SK-N-SH (cell line): ENCODE results near the gene FHOD3. TPM values are rescaled to one million over a fixed set of nuclear protein-coding genes. Genes with fewer than 3 reads are reported as not detected.

ENCODE experiments used
- CTCF ChIA-PET: fragments of 300-600, 350-600 bp; formaldehyde crosslinking; extraction: SDS; loops from one replicate; lab custom pipeline; 2021; lab: Yijun Ruan, JAX
- POLR2A ChIA-PET: fragments of 350-600 bp; sonication (Branson Sonifier 250); formaldehyde crosslinking; extraction: SDS; loops from one replicate; lab custom pipeline; 2020; ENCODE audit warnings: antibody characterized with exemption, inconsistent platforms; lab: Yijun Ruan, JAX
- DNase-seq: peaks from one replicate; pipeline ENCODE4 v3.0.0; 2012
- H2AFZ ChIP-seq: fragments of 200-600 bp; sonication (generic); 2 replicates; pipeline ENCODE4 v1.8.1; 2016; ENCODE audit warnings: antibody characterized with exemption, mild to moderate bottlenecking, low read depth
- H3F3A ChIP-seq: fragments of 200-600 bp; sonication (generic); replicated peaks from 2 replicates; pipeline ENCODE3; 2016; ENCODE audit warnings: antibody characterized with exemption, mild to moderate bottlenecking; ENCODE audit not compliant: insufficient read depth
- H3K27ac ChIP-seq, 2 experiments: fragments of 200-500 bp in 1 of 2; fragments of 200-600 bp in 1 of 2; sonication (Bioruptor generic) in 1 of 2; sonication (generic), shearing (Covaris generic) in 1 of 2; 2 replicates each; pipeline versions ENCODE4 v1.5.1 to v1.6.1; 2014 to 2016; ENCODE audit warnings: low read depth in 2 of 2, inconsistent platforms in 1 of 2, low read length in 1 of 2, mild to moderate bottlenecking in 1 of 2, mixed read lengths in 1 of 2
- H3K27me3 ChIP-seq: fragments of 200-600 bp; sonication (generic), shearing (Covaris generic); 2 replicates; pipeline ENCODE4 v1.6.1; 2016; ENCODE audit warnings: mixed run types; ENCODE audit not compliant: insufficient read depth
- H3K36me3 ChIP-seq, 2 experiments: fragments of 200-500 bp in 1 of 2; fragments of 200-600 bp in 1 of 2; sonication (Bioruptor generic) in 1 of 2; sonication (generic) in 1 of 2; replicated peaks in 1 of 2; 2 replicates each; pipeline versions ENCODE3 to v1.5.1; 2014 to 2016; ENCODE audit warnings: low read length in 1 of 2, mild to moderate bottlenecking in 1 of 2; ENCODE audit not compliant: insufficient read depth in 2 of 2, control insufficient read depth in 1 of 2
- H3K4me1 ChIP-seq, 2 experiments: fragments of 200-500 bp in 1 of 2; fragments of 200-600 bp in 1 of 2; sonication (Bioruptor generic) in 1 of 2; sonication (generic), shearing (Covaris generic) in 1 of 2; 2 replicates each; pipeline versions ENCODE4 v1.5.1 to v1.6.1; 2014 to 2016; ENCODE audit warnings: low read depth in 1 of 2, low read length in 1 of 2, mixed run types in 1 of 2; ENCODE audit not compliant: insufficient read depth in 2 of 2, control insufficient read depth in 1 of 2
- H3K4me2 ChIP-seq: fragments of 200-600 bp; sonication (generic), shearing (Covaris generic); 2 replicates; pipeline ENCODE4 v1.6.1; 2017; ENCODE audit warnings: mixed run types
- H3K4me3 ChIP-seq, 2 experiments: fragments of 200-500 bp in 1 of 2; fragments of 200-600 bp in 1 of 2; sonication (Bioruptor generic) in 1 of 2; sonication (generic), shearing (Covaris generic) in 1 of 2; 2 replicates each; pipeline versions ENCODE4 v1.5.1 to v1.8.1; 2014 to 2016; ENCODE audit warnings: low read depth in 2 of 2, inconsistent platforms in 1 of 2, low read length in 1 of 2, mild to moderate bottlenecking in 1 of 2, mixed read lengths in 1 of 2, moderate library complexity in 1 of 2
- H3K79me2 ChIP-seq: fragments of 200-600 bp; sonication (generic); 2 replicates; pipeline ENCODE4 v1.8.1; 2017; ENCODE audit warnings: mild to moderate bottlenecking; ENCODE audit not compliant: insufficient read depth
- H3K9ac ChIP-seq: fragments of 200-600 bp; sonication (generic); 2 replicates; pipeline ENCODE4 v1.6.1; 2017; ENCODE audit warnings: mixed run types
- H3K9me2 ChIP-seq: fragments of 200-600 bp; sonication (generic); 2 replicates; pipeline ENCODE4 v1.6.1; 2017; ENCODE audit warnings: mixed run types
- H3K9me3 ChIP-seq: fragments of 200-600 bp; sonication (generic); 2 replicates; pipeline ENCODE4 v1.6.1; 2017; ENCODE audit warnings: mixed run types, mild to moderate bottlenecking, moderate library complexity
- H4K20me1 ChIP-seq: fragments of 200-600 bp; sonication (generic); 2 replicates; pipeline ENCODE4 v1.6.1; 2017; ENCODE audit warnings: mild to moderate bottlenecking, mixed run types; ENCODE audit not compliant: insufficient read depth
- CTCF ChIP-seq: fragments of 200-600 bp; sonication (generic); IDR thresholded peaks from 2 replicates; pipeline ENCODE4 v1.6.1; 2017; ENCODE audit warnings: antibody characterized with exemption, mild to moderate bottlenecking, moderate library complexity
- ELF1 ChIP-seq: IDR thresholded peaks from 2 replicates; pipeline ENCODE4 v1.4.0; 2012
- EP300 ChIP-seq, 2 experiments: IDR thresholded peaks; 2 replicates each; pipeline versions ENCODE4 v1.4.0 to v1.6.1; 2012; ENCODE audit warnings: borderline replicate concordance in 1 of 2, low read depth in 1 of 2, low read length in 1 of 2
- FOXJ3 ChIP-seq: sonication (generic); formaldehyde crosslinking; IDR thresholded peaks from 2 replicates; pipeline ENCODE4 v1.5.1; 2020; ENCODE audit warnings: mild to moderate bottlenecking, missing genetic modification reagents
- FOXM1 ChIP-seq: IDR thresholded peaks from 2 replicates; pipeline ENCODE4 v1.4.0; 2012; ENCODE audit warnings: low read depth, mild to moderate bottlenecking
- GABPA ChIP-seq: IDR thresholded peaks from 2 replicates; pipeline ENCODE4 v1.4.0; 2012; ENCODE audit warnings: low read depth, mild to moderate bottlenecking
- GATA2 ChIP-seq: sonication (generic); formaldehyde crosslinking; IDR thresholded peaks from 2 replicates; pipeline ENCODE4 v1.5.0; 2020; ENCODE audit warnings: mild to moderate bottlenecking, missing genetic modification reagents
- MXI1 ChIP-seq: IDR thresholded peaks from 2 replicates; pipeline ENCODE4 v1.6.1; 2012; ENCODE audit warnings: mild to moderate bottlenecking, low read depth, low read length, improper control_type of control experiment
- RCOR1 ChIP-seq: fragments of 150-350 bp; IDR thresholded peaks from 2 replicates; pipeline ENCODE4 v1.6.1; 2017; ENCODE audit warnings: antibody characterized with exemption, low read length
- SIN3A ChIP-seq: IDR thresholded peaks from 2 replicates; pipeline ENCODE4 v1.6.1; 2012; ENCODE audit warnings: low read depth, mild to moderate bottlenecking, low read length, moderate library complexity, borderline replicate concordance
- SMC3 ChIP-seq: IDR thresholded peaks from 2 replicates; pipeline ENCODE4 v1.6.1; 2012; ENCODE audit warnings: low read depth, low read length, improper control_type of control experiment
- TAF1 ChIP-seq: IDR thresholded peaks from 2 replicates; pipeline ENCODE4 v1.6.1; 2012; ENCODE audit warnings: low read depth, mild to moderate bottlenecking, low read length, moderate library complexity, borderline replicate concordance
- TCF12 ChIP-seq: IDR thresholded peaks from 2 replicates; pipeline ENCODE4 v1.4.0; 2012
- USF2 ChIP-seq: fragments of 150-350 bp; IDR thresholded peaks from 2 replicates; pipeline ENCODE4 v1.6.1; 2017; ENCODE audit warnings: antibody characterized with exemption, low read length, low read depth, borderline replicate concordance
- YY1 ChIP-seq: IDR thresholded peaks from 2 replicates; pipeline ENCODE4 v1.4.0; 2012; ENCODE audit warnings: low read depth, mild to moderate bottlenecking
- WGBS: methylation state at CpG from one replicate; pipeline ENCODE4 v1.1.6; 2017; ENCODE audit warnings: low lambda C conversion rate; 5-methylcytosine and 5-hydroxymethylcytosine counted together
- polyA plus RNA-seq, 3 experiments: library from polyadenylated mRNA; depleted of rRNA; stranded (reverse); fragments of >200 nt; gene quantifications; 2 replicates each; pipeline ENCODE4 v1.2.3, GENCODE V29; 2012
- TF ChIP-seq, protein P1 (sequence below): IDR thresholded peaks from 2 replicates; pipeline ENCODE4 v1.6.1; 2012; ENCODE audit warnings: mild to moderate bottlenecking, low read depth, low read length, moderate library complexity

Gene FHOD3
- polyA plus RNA-seq, 1 of the 3 experiments (the other 2 are of a cell fraction): 10.9 TPM

GRCh38 chr18:36389027-36389426, 91.5 kb downstream of the FHOD3 start (continued):
- TF ChIP-seq, protein P1, sequence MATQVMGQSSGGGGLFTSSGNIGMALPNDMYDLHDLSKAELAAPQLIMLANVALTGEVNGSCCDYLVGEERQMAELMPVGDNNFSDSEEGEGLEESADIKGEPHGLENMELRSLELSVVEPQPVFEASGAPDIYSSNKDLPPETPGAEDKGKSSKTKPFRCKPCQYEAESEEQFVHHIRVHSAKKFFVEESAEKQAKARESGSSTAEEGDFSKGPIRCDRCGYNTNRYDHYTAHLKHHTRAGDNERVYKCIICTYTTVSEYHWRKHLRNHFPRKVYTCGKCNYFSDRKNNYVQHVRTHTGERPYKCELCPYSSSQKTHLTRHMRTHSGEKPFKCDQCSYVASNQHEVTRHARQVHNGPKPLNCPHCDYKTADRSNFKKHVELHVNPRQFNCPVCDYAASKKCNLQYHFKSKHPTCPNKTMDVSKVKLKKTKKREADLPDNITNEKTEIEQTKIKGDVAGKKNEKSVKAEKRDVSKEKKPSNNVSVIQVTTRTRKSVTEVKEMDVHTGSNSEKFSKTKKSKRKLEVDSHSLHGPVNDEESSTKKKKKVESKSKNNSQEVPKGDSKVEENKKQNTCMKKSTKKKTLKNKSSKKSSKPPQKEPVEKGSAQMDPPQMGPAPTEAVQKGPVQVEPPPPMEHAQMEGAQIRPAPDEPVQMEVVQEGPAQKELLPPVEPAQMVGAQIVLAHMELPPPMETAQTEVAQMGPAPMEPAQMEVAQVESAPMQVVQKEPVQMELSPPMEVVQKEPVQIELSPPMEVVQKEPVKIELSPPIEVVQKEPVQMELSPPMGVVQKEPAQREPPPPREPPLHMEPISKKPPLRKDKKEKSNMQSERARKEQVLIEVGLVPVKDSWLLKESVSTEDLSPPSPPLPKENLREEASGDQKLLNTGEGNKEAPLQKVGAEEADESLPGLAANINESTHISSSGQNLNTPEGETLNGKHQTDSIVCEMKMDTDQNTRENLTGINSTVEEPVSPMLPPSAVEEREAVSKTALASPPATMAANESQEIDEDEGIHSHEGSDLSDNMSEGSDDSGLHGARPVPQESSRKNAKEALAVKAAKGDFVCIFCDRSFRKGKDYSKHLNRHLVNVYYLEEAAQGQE: no peak

GRCh38 chr18:36389811-36390581, 92.5 kb downstream of the FHOD3 start:
- Histone ChIP-seq H3K4me1 (peaks cover 0 to 70% of the 10 kb centered on the region in 2 experiments; a peak in 2 of 4 replicates), H3K9me2 (no peaks in the 10 kb centered on the region), H3K4me3 (no peak overlapping the region), H4K20me1 (no peaks in the 10 kb centered on the region), H3K36me3 (no peaks in the 10 kb centered on the region), H3K9ac (no peak overlapping the region), H3K79me2 (no peaks in the 10 kb centered on the region), H3K9me3 (no peaks in the 10 kb centered on the region), H3K4me2 (no peak overlapping the region), H3K27me3 (no peaks in the 10 kb centered on the region), H2AFZ (no peak overlapping the region), H3K27ac (peak overlapping the region in 1 of 2 experiments; percentile 95; a peak in 2 of 4 replicates), H3F3A (no peaks in the 10 kb centered on the region)
- DNase-seq: peak; percentile 68
- WGBS: 48% methylated on average over 2 of the region's 5 CpGs
- TF ChIP-seq TCF12: peak; percentile 17; the same call in 1 of the 2 replicates
- peak in 1 of 2 experiments; percentile 62; a peak in 1 of 4 replicates for TF ChIP-seq EP300 (IDR thresholded peaks at IDR 0.05; ENCODE audit: borderline replicate concordance in 1 of 2, low read depth in 1 of 2, low read length in 1 of 2)
- TF ChIP-seq TAF1: no peak
- TF ChIP-seq MXI1: peak; percentile 8; the same call in 1 of the 2 replicates
- peak; percentile 33; the same call in 1 of the 2 replicates for TF ChIP-seq RCOR1
- ChIA-PET POLR2A (interaction anchor here (1.1 kb wide), 2 partner anchors 12 to 260 kb away, joined by 3 to 8 read pairs; partner anchors contain the start of genes ELP2 and SLC39A6), CTCF (interaction anchor here (1.4 kb wide), 1 partner anchor 24 kb away, joined by 3 read pairs; no protein-coding TSS in a partner anchor)

DNA sequence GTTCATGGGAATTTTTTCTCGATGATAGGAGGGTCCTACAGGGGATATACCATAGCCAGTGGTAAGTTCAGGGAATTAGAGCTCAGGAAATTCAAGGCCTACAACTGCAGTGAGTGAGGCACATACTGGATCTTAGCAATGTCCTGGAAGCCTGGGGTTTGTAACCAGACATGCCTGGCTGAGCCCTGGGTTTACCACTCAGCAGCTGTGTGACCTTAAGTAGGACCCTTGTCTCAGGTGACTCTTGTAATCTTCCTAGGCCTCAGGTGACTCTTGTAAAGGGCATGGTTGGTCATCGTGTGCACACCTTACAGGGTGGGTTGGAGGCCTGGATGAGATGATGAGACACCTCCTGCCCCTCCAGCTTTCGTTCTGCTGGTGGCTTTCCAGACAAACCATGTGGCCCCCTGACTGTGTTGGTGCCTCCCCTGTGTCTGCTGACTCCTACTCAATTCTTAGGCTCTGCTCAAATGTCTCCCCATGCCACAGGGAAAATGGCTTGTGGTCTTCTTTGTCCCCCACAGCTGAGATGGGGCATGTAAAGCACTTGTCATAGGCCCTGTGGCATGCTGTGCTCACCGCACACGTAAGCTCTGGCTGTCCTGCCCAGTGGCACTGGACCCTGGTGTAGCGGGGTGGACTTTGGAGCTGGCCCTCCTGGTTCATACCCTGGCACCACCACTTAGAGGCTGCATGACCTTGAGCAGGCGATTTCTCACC, 94.1 kb downstream of the FHOD3 start:
- Histone ChIP-seq H4K20me1 (no peaks in the 10 kb centered on the region), H3K27ac (peak overlapping the region in 1 of 2 experiments; percentile 95; a peak in 2 of 4 replicates), H2AFZ (no peak overlapping the region), H3K36me3 (no peaks in the 10 kb centered on the region), H3K4me3 (no peak overlapping the region), H3K4me2 (no peak overlapping the region), H3F3A (no peaks in the 10 kb centered on the region), H3K79me2 (no peaks in the 10 kb centered on the region), H3K27me3 (no peaks in the 10 kb centered on the region), H3K9me2 (no peaks in the 10 kb centered on the region), H3K4me1 (peaks cover 0 to 67% of the 10 kb centered on the region in 2 experiments; a peak in 2 of 4 replicates), H3K9ac (no peak overlapping the region), H3K9me3 (peaks cover 3% of the 10 kb centered on the region; the same call in 1 of the 2 replicates)
- ChIA-PET CTCF (interaction anchor here (1.2 to 1.8 kb wide), 4 partner anchors 13 to 82 kb away, joined by 3 to 4 read pairs (median 3); no protein-coding TSS in a partner anchor), POLR2A (interaction anchor here (1.4 kb wide), 1 partner anchor 14 kb away, joined by 6 read pairs; no protein-coding TSS in a partner anchor)
- DNase-seq: no peak
- WGBS: 63% methylated on average over 5 of the region's 7 CpGs
- TF ChIP-seq CTCF (no peak), SMC3 (no peak), SIN3A (no peak), FOXJ3 (no peak), RCOR1 (no peak), USF2 (no peak), FOXM1 (no peak), TAF1 (no peak), GATA2 (CRISPR knock-in tag) (no peak), GABPA (no peak), YY1 (no peak), ELF1 (no peak)
